MCF 10A (cell line): ENCODE measurements around the gene PDZD4. TPM values are rescaled to one million over a fixed set of nuclear protein-coding genes. Genes with fewer than 3 reads are reported as not detected.

Source experiments
- BruUV-seq: library from RNA; stranded (reverse); fragments of 400-500 nt; replicated peaks from 2 replicates; lab custom pipeline; 2021; lab: Mats Ljungman, UMichigan
- CTCF ChIA-PET: fragments of 300-600 bp; sonication (Branson Sonifier 250); formaldehyde crosslinking; extraction: SDS; loops from one replicate; lab custom pipeline; 2021; ENCODE audit warnings: antibody characterized with exemption, inconsistent platforms; lab: Yijun Ruan, JAX
- POLR2A ChIA-PET: fragments of 300-600, 350-650 bp; sonication (Branson Sonifier 250); formaldehyde crosslinking; extraction: SDS; loops from one replicate; lab custom pipeline; 2020; ENCODE audit warnings: antibody characterized with exemption, inconsistent platforms; lab: Yijun Ruan, JAX
- DNase-seq: peaks from one replicate; pipeline ENCODE4 v3.0.0-alpha.2; 2018; ENCODE audit not compliant: unreplicated experiment
- H3K27ac Mint-ChIP-seq: one replicate; pipeline ENCODE4 v1.8.0; 2022; ENCODE audit warnings: mild to moderate bottlenecking, low read depth, mixed read lengths; ENCODE audit not compliant: unreplicated experiment
- H3K27me3 Mint-ChIP-seq: one replicate; pipeline ENCODE4 v1.8.0; 2022; ENCODE audit warnings: mixed read lengths; ENCODE audit not compliant: insufficient read depth, unreplicated experiment
- H3K36me3 Mint-ChIP-seq: one replicate; pipeline ENCODE4 v1.8.0; 2022; ENCODE audit warnings: mild to moderate bottlenecking, moderate library complexity, mixed read lengths; ENCODE audit not compliant: insufficient read depth, unreplicated experiment
- H3K4me1 Mint-ChIP-seq: one replicate; pipeline ENCODE4 v1.8.0; 2022; ENCODE audit warnings: mixed read lengths; ENCODE audit not compliant: insufficient read depth, unreplicated experiment
- H3K4me3 Mint-ChIP-seq: one replicate; pipeline ENCODE4 v1.8.0; 2022; ENCODE audit warnings: mild to moderate bottlenecking, moderate library complexity, mixed read lengths; ENCODE audit not compliant: unreplicated experiment
- H3K9me3 Mint-ChIP-seq: one replicate; pipeline ENCODE4 v1.8.0; 2022; ENCODE audit warnings: mixed read lengths; ENCODE audit not compliant: unreplicated experiment
- CTCF ChIP-seq: fragments of 200-600 bp; IDR thresholded peaks from one replicate; pipeline ENCODE4 v1.8.0; 2022; ENCODE audit warnings: antibody characterized with exemption, mild to moderate bottlenecking; ENCODE audit not compliant: unreplicated experiment
- intact Hi-C: fragments of 100-400 bp; cut with micrococcal nuclease; formaldehyde crosslinking; loops from 2 replicates; pipeline ENCODE4 v1.14.1; 2022
- total RNA-seq: library from RNA; stranded (reverse); gene quantifications from 2 replicates; pipeline ENCODE4 v1.2.3, GENCODE V29; 2022

PDZD4 gene
- total RNA-seq, 1 experiment from 2014 or later, result not detected

- peaks cover 9% of the 10 kb centered on the region for H3K36me3 Mint-ChIP-seq
- H3K27ac Mint-ChIP-seq, result no peak overlapping the region
- no peaks in the 10 kb centered on the region for H3K4me1 Mint-ChIP-seq
- BruUV-seq, result no TSS peak
- no peaks in the 10 kb centered on the region for H3K9me3 Mint-ChIP-seq
- no peaks in the 10 kb centered on the region for H3K27me3 Mint-ChIP-seq
- no peak for TF ChIP-seq CTCF
- DNase-seq, result no peak
- intact Hi-C loops, result no loop called here
- CTCF ChIA-PET, result interaction anchor here (0.6 kb wide), 1 partner anchor 69 kb away, joined by 3 read pairs; no protein-coding TSS in a partner anchor
- POLR2A ChIA-PET, result interaction anchor here (1.0 kb wide), 1 partner anchor 137 kb away, joined by 4 read pairs; no protein-coding TSS in a partner anchor
- H3K4me3 Mint-ChIP-seq, result no peak overlapping the region
These were observed 39.1 kb downstream of the PDZD4 start for GRCh38 chrX:153791104-153791852.

- no peak for DNase-seq
- no peaks in the 10 kb centered on the region for H3K9me3 Mint-ChIP-seq
- H3K27ac Mint-ChIP-seq, result no peak overlapping the region
- intact Hi-C loops, result no loop called here
- no peaks in the 10 kb centered on the region for H3K27me3 Mint-ChIP-seq
- POLR2A ChIA-PET, result interaction anchor here (0.6 kb wide), 1 partner anchor 159 kb away, joined by 3 read pairs; no protein-coding TSS in a partner anchor
- H3K4me3 Mint-ChIP-seq, result no peak overlapping the region
- CTCF ChIA-PET, result no interaction called here
- no peak for TF ChIP-seq CTCF
- no peaks in the 10 kb centered on the region for H3K4me1 Mint-ChIP-seq
- H3K36me3 Mint-ChIP-seq, result peaks cover 10% of the 10 kb centered on the region
- no TSS peak for BruUV-seq
These were observed 40.7 kb downstream of the PDZD4 start for GRCh38 chrX:153789654-153790053.

GRCh38 chrX:153786669-153787068 is 43.7 kb downstream of the PDZD4 start:
- Mint-ChIP-seq H3K27me3 (no peaks in the 10 kb centered on the region), H3K4me3 (no peak overlapping the region), H3K4me1 (no peaks in the 10 kb centered on the region), H3K36me3 (peaks cover 10% of the 10 kb centered on the region), H3K9me3 (no peaks in the 10 kb centered on the region), H3K27ac (no peak overlapping the region)
- TF ChIP-seq CTCF, result no peak
- intact Hi-C loops, result no loop called here
- no peak for DNase-seq
- POLR2A ChIA-PET, result no interaction called here
- BruUV-seq, result no TSS peak
- CTCF ChIA-PET, result no interaction called here

- ChIA-PET POLR2A (no interaction called here), CTCF (interaction anchor here (1.0 kb wide), 1 partner anchor 30 kb away, joined by 3 read pairs; no protein-coding TSS in a partner anchor)
- BruUV-seq, result no TSS peak
- no peaks in the 10 kb centered on the region for H3K4me1 Mint-ChIP-seq
- no peaks in the 10 kb centered on the region for H3K27me3 Mint-ChIP-seq
- H3K4me3 Mint-ChIP-seq, result no peak overlapping the region
- DNase-seq, result no peak
- H3K9me3 Mint-ChIP-seq, result no peaks in the 10 kb centered on the region
- TF ChIP-seq CTCF, result no peak
- H3K36me3 Mint-ChIP-seq, result peaks cover 17% of the 10 kb centered on the region
- no peak overlapping the region for H3K27ac Mint-ChIP-seq
- intact Hi-C loops, result no loop called here
These were observed 45.9 kb downstream of the PDZD4 start for GRCh38 chrX:153784325-153784967.
